Panc1 (cell line): ENCODE results near the gene FKBP1A.

ENCODE experiments used
- CTCF ChIP-seq: fragments of 450-650 bp; IDR thresholded peaks from 2 replicates; pipeline ENCODE4 v1.5.1; 2017; ENCODE audit warnings: mild to moderate bottlenecking
- SIN3A ChIP-seq: IDR thresholded peaks from 2 replicates; pipeline ENCODE4 v1.6.1; 2012; ENCODE audit warnings: low read depth, mild to moderate bottlenecking, low read length, moderate library complexity, borderline replicate concordance; ENCODE audit not compliant: insufficient read depth

GRCh38 chr20:1417273-1417672 is 24.4 kb upstream of the FKBP1A start:
- no peak for TF ChIP-seq CTCF
- no peak for TF ChIP-seq SIN3A
